SH-SY5Y (cell line): ENCODE data around the gene RAI14.

ENCODE experiments used
- GATA2 ChIP-seq: IDR thresholded peaks from 2 replicates; pipeline ENCODE4 v1.6.1; 2011; ENCODE audit warnings: mild to moderate bottlenecking, low read depth, low read length
- GATA3 ChIP-seq: IDR thresholded peaks from 2 replicates; pipeline ENCODE4 v1.6.1; 2011; ENCODE audit warnings: low read depth, mild to moderate bottlenecking, low read length, moderate library complexity

- TF ChIP-seq GATA3 (no peak), GATA2 (no peak)
Measured at GRCh38 chr5:34847552-34847951, 191.4 kb downstream of the RAI14 start.
